ENCODE measurements around the gene SRSF7.
A peak's percentile ranks its signal among the peaks of the same experiment; 100 is the strongest.

The SRSF7 gene

DNA sequence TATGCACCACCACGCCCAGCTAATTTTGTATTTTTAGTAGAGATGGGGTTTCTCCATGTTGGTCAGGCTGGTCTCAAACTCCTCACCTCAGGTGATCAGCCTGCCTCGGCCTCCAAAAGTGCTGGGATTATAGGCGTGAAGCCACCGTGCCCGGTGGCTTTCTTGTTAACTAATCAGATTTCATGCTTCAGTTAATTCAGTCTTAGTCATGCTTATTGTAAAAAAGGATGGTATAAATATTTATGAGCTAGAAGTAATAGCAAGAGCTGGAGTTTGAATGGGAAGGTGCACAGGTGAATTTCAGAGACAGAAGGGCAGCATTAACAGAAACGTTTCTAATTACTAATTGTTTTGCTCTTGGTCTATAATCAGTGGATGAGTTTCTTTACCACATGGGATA, 37.1 kb upstream of the SRSF7 start:
- Histone ChIP-seq H3K4me1 (ENCODE audit: control insufficient read depth, insufficient read depth, low read length) (no peaks in the 10 kb centered on the region), H3K4me3 (ENCODE audit: low read length) (no peak overlapping the region), H3K27me3 (ENCODE audit: control insufficient read depth, insufficient read depth, low read length) (no peaks in the 10 kb centered on the region), H3K27ac (ENCODE audit: low read length) (no peak overlapping the region), H3K9me3 (ENCODE audit: control insufficient read depth, insufficient read depth, low read length) (no peaks in the 10 kb centered on the region), H3K36me3 (ENCODE audit: control insufficient read depth, insufficient read depth, low read length) (no peaks in the 10 kb centered on the region)
- WGBS (ENCODE audit: insufficient coverage, insufficient read length), result no CpG with 5 or more reads among the region's 6 CpGs
- no peak for DNase-seq (ENCODE audit: low read depth, low spot score)

DNA sequence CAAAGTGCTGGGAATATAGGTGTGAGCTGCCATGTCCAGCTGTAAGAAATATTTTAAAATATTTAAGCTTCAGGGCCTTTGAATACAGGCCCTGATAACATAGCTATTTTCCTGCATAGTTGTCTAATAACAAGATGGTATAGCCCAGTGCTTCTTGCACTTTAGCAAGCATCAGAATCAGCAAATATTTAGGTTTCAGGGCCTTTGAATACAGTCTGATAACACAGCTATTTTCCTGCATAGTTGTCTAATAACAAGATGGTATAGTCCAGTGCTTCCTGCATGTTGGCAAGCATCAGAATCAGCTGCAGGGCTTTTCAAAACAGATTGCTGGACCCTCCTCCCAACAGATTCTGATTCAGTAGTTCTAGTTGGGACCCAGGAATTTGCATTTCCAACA, 32.4 kb upstream of the SRSF7 start:
- Histone ChIP-seq H3K27me3 (ENCODE audit: control insufficient read depth, insufficient read depth, low read length) (no peaks in the 10 kb centered on the region), H3K4me3 (ENCODE audit: low read length) (no peak overlapping the region), H3K27ac (ENCODE audit: low read length) (no peak overlapping the region), H3K4me1 (ENCODE audit: control insufficient read depth, insufficient read depth, low read length) (no peaks in the 10 kb centered on the region), H3K9me3 (ENCODE audit: control insufficient read depth, insufficient read depth, low read length) (no peaks in the 10 kb centered on the region), H3K36me3 (ENCODE audit: control insufficient read depth, insufficient read depth, low read length) (no peaks in the 10 kb centered on the region)
- no peak for DNase-seq (ENCODE audit: low read depth, low spot score)

DNA sequence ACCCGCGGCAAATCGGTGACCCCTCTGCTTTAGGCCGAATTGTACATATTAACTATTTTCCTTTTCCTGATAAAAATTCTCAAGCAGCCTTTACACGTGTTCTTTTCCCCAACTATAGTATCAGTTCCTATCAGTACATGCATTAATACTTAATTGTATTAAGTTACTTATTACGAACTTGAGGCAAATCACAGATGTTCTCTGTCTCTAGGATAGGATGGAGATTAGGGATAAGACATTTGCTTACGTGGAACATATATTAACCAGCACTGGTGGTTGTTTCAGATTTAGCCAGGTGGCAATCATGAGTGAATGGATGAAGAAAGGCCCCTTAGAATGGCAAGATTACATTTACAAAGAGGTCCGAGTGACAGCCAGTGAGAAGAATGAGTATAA, 27.5 kb upstream of the SRSF7 start:
- no CpG with 5 or more reads among the region's 8 CpGs for WGBS (ENCODE audit: insufficient coverage, insufficient read length)
- Histone ChIP-seq H3K36me3 (ENCODE audit: control insufficient read depth, insufficient read depth, low read length) (no peaks in the 10 kb centered on the region), H3K4me3 (ENCODE audit: low read length) (peak overlapping the region; percentile 92), H3K4me1 (ENCODE audit: control insufficient read depth, insufficient read depth, low read length) (no peaks in the 10 kb centered on the region), H3K9me3 (ENCODE audit: control insufficient read depth, insufficient read depth, low read length) (no peaks in the 10 kb centered on the region), H3K27me3 (ENCODE audit: control insufficient read depth, insufficient read depth, low read length) (no peaks in the 10 kb centered on the region), H3K27ac (ENCODE audit: low read length) (no peak overlapping the region)
- no peak for DNase-seq (ENCODE audit: low read depth, low spot score)

DNA sequence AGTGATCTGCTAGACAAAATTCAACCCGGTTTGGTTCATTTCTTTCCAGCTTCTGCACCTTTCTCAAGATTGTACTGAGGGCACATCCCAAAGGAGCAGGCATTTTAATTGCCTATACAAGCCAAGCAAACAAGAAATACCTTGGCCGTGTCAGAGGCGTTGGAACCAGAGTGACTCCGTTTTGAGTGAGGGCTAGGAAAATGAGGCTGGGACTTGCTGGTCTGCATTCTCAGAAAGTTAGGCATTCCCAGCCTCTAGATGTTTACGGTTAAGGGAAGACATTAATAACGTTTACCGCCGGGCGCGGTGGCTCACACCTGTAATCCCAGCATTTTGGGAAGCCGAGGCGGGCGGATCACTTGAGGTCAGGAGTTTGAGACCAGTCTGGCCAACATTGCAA, 25.4 kb upstream of the SRSF7 start:
- WGBS (ENCODE audit: insufficient coverage, insufficient read length), result no CpG with 5 or more reads among the region's 13 CpGs
- Histone ChIP-seq H3K27me3 (ENCODE audit: control insufficient read depth, insufficient read depth, low read length) (no peaks in the 10 kb centered on the region), H3K27ac (ENCODE audit: low read length) (no peak overlapping the region), H3K4me1 (ENCODE audit: control insufficient read depth, insufficient read depth, low read length) (no peaks in the 10 kb centered on the region), H3K4me3 (ENCODE audit: low read length) (no peak overlapping the region), H3K9me3 (ENCODE audit: control insufficient read depth, insufficient read depth, low read length) (no peaks in the 10 kb centered on the region), H3K36me3 (ENCODE audit: control insufficient read depth, insufficient read depth, low read length) (no peaks in the 10 kb centered on the region)
- no peak for DNase-seq (ENCODE audit: low read depth, low spot score)

DNA sequence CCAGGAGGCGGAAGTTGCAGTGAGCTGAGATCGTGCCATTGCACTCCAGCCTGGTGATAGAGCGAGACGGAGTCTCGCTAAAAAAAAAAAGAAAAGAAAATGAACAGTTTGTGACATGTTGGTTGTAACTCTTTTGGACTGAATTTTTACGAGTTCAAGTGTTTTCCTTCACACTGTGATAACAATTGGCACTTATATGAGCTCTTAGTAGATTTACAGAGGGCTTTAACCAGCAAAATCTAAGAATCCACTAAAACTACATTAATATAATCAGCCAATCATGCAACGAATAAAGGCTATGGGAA, 24.7 kb upstream of the SRSF7 start:
- Histone ChIP-seq H3K4me3 (ENCODE audit: low read length) (no peak overlapping the region), H3K9me3 (ENCODE audit: control insufficient read depth, insufficient read depth, low read length) (no peaks in the 10 kb centered on the region), H3K4me1 (ENCODE audit: control insufficient read depth, insufficient read depth, low read length) (no peaks in the 10 kb centered on the region), H3K36me3 (ENCODE audit: control insufficient read depth, insufficient read depth, low read length) (no peaks in the 10 kb centered on the region), H3K27ac (ENCODE audit: low read length) (no peak overlapping the region), H3K27me3 (ENCODE audit: control insufficient read depth, insufficient read depth, low read length) (no peaks in the 10 kb centered on the region)
- no peak for DNase-seq (ENCODE audit: low read depth, low spot score)
- no CpG with 5 or more reads among the region's 7 CpGs for WGBS (ENCODE audit: insufficient coverage, insufficient read length)

DNA sequence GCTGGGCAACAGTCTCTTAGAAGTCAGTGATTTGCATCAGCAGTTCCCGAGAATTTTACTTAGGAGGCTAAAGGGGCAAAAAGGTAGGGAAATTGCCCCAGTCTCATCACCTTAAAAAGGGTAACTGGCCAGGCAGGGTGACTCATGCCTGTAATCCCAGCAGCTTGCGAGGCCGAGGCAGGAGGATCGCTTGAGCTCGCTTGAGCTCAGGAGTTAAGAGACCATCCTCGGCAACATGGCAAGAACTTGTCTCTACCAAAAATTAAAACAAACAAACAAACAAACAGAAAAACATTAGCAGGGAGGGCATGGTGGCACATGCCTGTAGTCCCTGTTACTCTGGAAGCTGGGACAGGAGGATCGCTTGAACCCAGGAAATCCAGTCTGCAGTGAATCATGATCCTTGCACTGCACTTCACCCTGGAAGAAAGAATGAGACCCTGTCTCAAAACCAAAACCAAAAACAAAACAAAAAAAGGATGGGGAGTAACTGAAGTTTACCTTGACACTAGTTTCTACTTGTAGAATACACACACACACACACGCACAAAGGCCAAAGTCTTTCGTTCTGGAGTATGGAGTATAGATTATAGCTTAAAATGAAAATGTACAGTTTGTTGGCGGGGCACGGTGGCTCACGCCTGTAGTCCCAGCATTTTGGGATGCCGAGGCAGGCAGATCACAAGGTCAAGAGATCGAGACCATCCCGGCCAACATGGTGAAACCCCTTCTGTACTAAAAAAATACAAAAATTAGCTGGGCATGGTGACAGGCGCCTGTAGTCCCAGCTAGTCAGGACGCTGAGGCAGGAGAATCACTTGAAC, 24.1 kb upstream of the SRSF7 start:
- no peaks in the 10 kb centered on the region for H3K9me3 ChIP-seq (ENCODE audit: control insufficient read depth, insufficient read depth, low read length)

DNA sequence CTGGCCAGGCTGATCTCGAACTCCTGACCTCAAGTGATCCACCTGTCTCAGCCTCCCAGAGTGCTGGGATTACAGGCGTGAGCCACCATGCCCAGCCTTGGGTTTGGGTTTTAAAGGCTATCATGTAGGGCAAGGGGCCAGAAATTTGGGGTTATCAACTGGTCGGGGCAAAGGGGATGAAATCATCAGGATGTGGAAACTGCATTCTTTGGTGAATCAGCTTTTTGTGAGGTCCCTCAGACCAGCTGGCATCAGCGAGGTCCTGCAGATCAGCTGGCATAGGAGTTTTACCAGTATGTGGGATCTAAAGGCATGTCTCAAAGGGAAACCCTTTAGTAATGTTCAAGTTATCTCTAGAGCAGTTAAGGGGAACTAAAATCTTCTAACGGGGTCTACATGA, 20.5 kb upstream of the SRSF7 start:
- DNase-seq (ENCODE audit: low read depth, low spot score), result no peak
- no CpG with 5 or more reads among the region's 5 CpGs for WGBS (ENCODE audit: insufficient coverage, insufficient read length)
- Histone ChIP-seq H3K27me3 (ENCODE audit: control insufficient read depth, insufficient read depth, low read length) (no peaks in the 10 kb centered on the region), H3K27ac (ENCODE audit: low read length) (no peak overlapping the region), H3K4me3 (ENCODE audit: low read length) (no peak overlapping the region), H3K4me1 (ENCODE audit: control insufficient read depth, insufficient read depth, low read length) (no peaks in the 10 kb centered on the region), H3K36me3 (ENCODE audit: control insufficient read depth, insufficient read depth, low read length) (no peaks in the 10 kb centered on the region), H3K9me3 (ENCODE audit: control insufficient read depth, insufficient read depth, low read length) (no peaks in the 10 kb centered on the region)

More for the DNA sequence above, 24.1 kb upstream of the SRSF7 start:
- no peak overlapping the region for H3K27ac ChIP-seq (ENCODE audit: low read length)
- WGBS (ENCODE audit: insufficient coverage, insufficient read length), result no CpG with 5 or more reads among the region's 17 CpGs
- no peaks in the 10 kb centered on the region for H3K27me3 ChIP-seq (ENCODE audit: control insufficient read depth, insufficient read depth, low read length)
- H3K4me1 ChIP-seq (ENCODE audit: control insufficient read depth, insufficient read depth, low read length), result no peaks in the 10 kb centered on the region
- H3K36me3 ChIP-seq (ENCODE audit: control insufficient read depth, insufficient read depth, low read length), result no peaks in the 10 kb centered on the region
- H3K4me3 ChIP-seq (ENCODE audit: low read length), result no peak overlapping the region
- DNase-seq (ENCODE audit: low read depth, low spot score), result no peak

DNA sequence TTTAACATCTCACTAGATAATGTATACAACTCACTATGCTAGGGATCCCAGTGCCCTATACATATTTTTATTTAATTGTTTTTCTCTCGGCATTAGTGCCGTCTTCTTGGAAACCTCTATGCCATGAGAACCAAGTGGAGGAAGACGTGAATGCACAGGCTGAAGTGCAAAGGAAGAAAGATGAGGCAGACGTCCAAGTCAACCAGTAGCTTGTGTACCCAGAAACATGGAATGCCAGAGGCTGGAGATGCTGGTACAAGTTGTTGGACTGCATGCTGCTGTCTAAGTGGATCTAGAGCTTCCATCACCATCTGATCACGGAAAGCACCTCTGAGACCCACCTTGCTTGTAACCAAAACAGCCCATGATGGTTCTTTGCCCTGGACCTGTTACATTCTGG, 14.4 kb upstream of the SRSF7 start:
- Histone ChIP-seq H3K27ac (ENCODE audit: low read length) (no peak overlapping the region), H3K4me3 (ENCODE audit: low read length) (no peak overlapping the region), H3K4me1 (ENCODE audit: control insufficient read depth, insufficient read depth, low read length) (no peaks in the 10 kb centered on the region), H3K9me3 (ENCODE audit: control insufficient read depth, insufficient read depth, low read length) (no peaks in the 10 kb centered on the region), H3K27me3 (ENCODE audit: control insufficient read depth, insufficient read depth, low read length) (no peaks in the 10 kb centered on the region), H3K36me3 (ENCODE audit: control insufficient read depth, insufficient read depth, low read length) (no peaks in the 10 kb centered on the region)
- no CpG with 5 or more reads among the region's 5 CpGs for WGBS (ENCODE audit: insufficient coverage, insufficient read length)
- no peak for DNase-seq (ENCODE audit: low read depth, low spot score)

DNA sequence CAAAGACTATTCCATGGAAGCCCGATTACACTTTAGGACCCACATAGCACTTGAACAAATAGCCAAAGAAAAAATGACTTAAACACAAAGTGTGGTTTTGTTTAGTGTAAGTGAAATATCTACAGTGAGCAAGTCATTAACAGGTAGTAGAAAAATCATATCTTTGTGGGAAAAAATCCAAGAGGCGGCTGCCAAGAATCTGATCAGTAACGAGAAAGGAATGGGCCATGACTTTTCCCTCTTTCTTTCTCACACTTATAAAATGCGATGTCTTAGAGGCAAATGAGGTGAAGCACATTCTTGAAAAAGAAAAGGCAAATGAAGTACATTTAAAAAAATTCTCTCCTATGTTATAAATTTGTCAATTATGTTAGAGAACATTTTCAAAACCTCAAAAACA, 14.0 kb upstream of the SRSF7 start:
- no CpG with 5 or more reads among the region's 4 CpGs for WGBS (ENCODE audit: insufficient coverage, insufficient read length)
- Histone ChIP-seq H3K4me3 (ENCODE audit: low read length) (no peak overlapping the region), H3K27ac (ENCODE audit: low read length) (no peak overlapping the region), H3K9me3 (ENCODE audit: control insufficient read depth, insufficient read depth, low read length) (no peaks in the 10 kb centered on the region), H3K4me1 (ENCODE audit: control insufficient read depth, insufficient read depth, low read length) (no peaks in the 10 kb centered on the region), H3K27me3 (ENCODE audit: control insufficient read depth, insufficient read depth, low read length) (no peaks in the 10 kb centered on the region), H3K36me3 (ENCODE audit: control insufficient read depth, insufficient read depth, low read length) (no peaks in the 10 kb centered on the region)
- DNase-seq (ENCODE audit: low read depth, low spot score), result no peak

DNA sequence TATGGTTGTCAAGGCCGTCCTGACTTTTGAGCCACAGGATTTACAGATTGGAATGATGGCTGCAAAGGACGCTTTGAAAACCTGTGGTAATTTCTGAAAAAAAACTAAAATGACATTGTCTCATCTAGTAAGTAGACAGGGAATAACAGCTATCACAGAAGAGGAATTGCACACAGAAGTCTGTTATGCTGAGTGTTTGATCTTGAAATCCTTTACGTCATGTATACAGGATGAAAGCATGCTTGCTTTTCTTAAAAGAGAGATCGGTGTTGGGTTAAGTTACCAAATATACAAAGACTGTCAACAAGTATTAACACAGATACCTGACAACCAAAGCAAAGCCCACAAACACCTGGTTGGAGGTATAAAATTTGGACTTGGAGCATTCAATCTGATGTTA, 12.6 kb upstream of the SRSF7 start:
- H3K4me3 ChIP-seq (ENCODE audit: low read length), result no peak overlapping the region
- no CpG with 5 or more reads among the region's 4 CpGs for WGBS (ENCODE audit: insufficient coverage, insufficient read length)
- H3K4me1 ChIP-seq (ENCODE audit: control insufficient read depth, insufficient read depth, low read length), result no peaks in the 10 kb centered on the region
- no peaks in the 10 kb centered on the region for H3K9me3 ChIP-seq (ENCODE audit: control insufficient read depth, insufficient read depth, low read length)
- H3K36me3 ChIP-seq (ENCODE audit: control insufficient read depth, insufficient read depth, low read length), result no peaks in the 10 kb centered on the region
- H3K27me3 ChIP-seq (ENCODE audit: control insufficient read depth, insufficient read depth, low read length), result no peaks in the 10 kb centered on the region
- DNase-seq (ENCODE audit: low read depth, low spot score), result no peak
- H3K27ac ChIP-seq (ENCODE audit: low read length), result no peak overlapping the region

DNA sequence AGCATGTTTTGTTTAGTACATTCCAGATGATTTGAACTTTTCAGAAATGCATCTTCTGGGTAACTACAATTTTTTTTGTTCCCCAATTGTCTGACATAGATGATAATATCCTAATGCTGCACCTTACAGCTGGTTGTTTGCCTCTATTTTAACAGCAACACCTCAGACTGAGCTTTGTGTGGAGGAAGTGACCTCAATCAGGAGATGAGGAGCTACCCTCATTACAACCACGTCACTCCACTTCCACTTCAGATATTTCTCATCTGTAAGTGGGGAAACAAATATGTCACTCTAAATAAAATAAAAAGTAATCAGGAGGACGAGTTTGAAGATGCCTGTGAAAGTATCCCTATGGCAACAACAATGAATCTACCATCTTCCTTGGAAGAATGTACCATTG, 12.1 kb upstream of the SRSF7 start:
- H3K4me1 ChIP-seq (ENCODE audit: control insufficient read depth, insufficient read depth, low read length), result no peaks in the 10 kb centered on the region
- WGBS (ENCODE audit: insufficient coverage, insufficient read length), result no CpG with 5 or more reads among the region's 2 CpGs
- DNase-seq (ENCODE audit: low read depth, low spot score), result no peak
- H3K27me3 ChIP-seq (ENCODE audit: control insufficient read depth, insufficient read depth, low read length), result no peaks in the 10 kb centered on the region
- no peaks in the 10 kb centered on the region for H3K36me3 ChIP-seq (ENCODE audit: control insufficient read depth, insufficient read depth, low read length)
- no peaks in the 10 kb centered on the region for H3K9me3 ChIP-seq (ENCODE audit: control insufficient read depth, insufficient read depth, low read length)
- H3K4me3 ChIP-seq (ENCODE audit: low read length), result no peak overlapping the region
- no peak overlapping the region for H3K27ac ChIP-seq (ENCODE audit: low read length)
